Activated naive CD4-positive, alpha-beta T cell treated with anti-CD3 and anti-CD28 coated beads for 36 hours (primary cell): ENCODE measurements around the gene SRPK3. TPM values are rescaled to one million over a fixed set of nuclear protein-coding genes. Genes with fewer than 3 reads are reported as not detected.

Experiments
- CTCF ChIA-PET: fragments of 350-600 bp; sonication (Branson Sonifier 250); formaldehyde crosslinking; loops from one replicate; lab custom pipeline; 2021; ENCODE audit warnings: antibody characterized with exemption; lab: Charles Lee
- DNase-seq: peaks from one replicate; pipeline ENCODE4 v3.0.0-alpha.2; 2020
- H3K27ac Mint-ChIP-seq: one replicate; pipeline ENCODE4 v1.8.0; 2021; ENCODE audit warnings: mild to moderate bottlenecking, mixed read lengths
- H3K27me3 Mint-ChIP-seq: one replicate; pipeline ENCODE4 v1.8.0; 2021; ENCODE audit warnings: low read depth, mixed read lengths
- H3K36me3 Mint-ChIP-seq: one replicate; pipeline ENCODE4 v1.8.0; 2021; ENCODE audit warnings: low read depth, mixed read lengths
- H3K4me1 Mint-ChIP-seq: one replicate; pipeline ENCODE4 v1.8.0; 2021; ENCODE audit warnings: low read depth, mixed read lengths
- H3K4me3 Mint-ChIP-seq: one replicate; pipeline ENCODE4 v1.8.0; 2021; ENCODE audit warnings: mild to moderate bottlenecking, moderate library complexity, mixed read lengths
- H3K9me3 Mint-ChIP-seq: one replicate; pipeline ENCODE4 v1.8.0; 2021; ENCODE audit warnings: mixed read lengths
- intact Hi-C: fragments of 100-400 bp; cut with micrococcal nuclease; formaldehyde crosslinking; loops from one replicate; pipeline ENCODE4 v1.15.1; 2023
- total RNA-seq, 2 experiments: library from RNA; stranded (reverse); gene quantifications; one replicate each; pipeline ENCODE4 v1.2.3, GENCODE V29; 2021

Gene SRPK3
- total RNA-seq, 2 experiments from 2014 or later, result not detected

DNA sequence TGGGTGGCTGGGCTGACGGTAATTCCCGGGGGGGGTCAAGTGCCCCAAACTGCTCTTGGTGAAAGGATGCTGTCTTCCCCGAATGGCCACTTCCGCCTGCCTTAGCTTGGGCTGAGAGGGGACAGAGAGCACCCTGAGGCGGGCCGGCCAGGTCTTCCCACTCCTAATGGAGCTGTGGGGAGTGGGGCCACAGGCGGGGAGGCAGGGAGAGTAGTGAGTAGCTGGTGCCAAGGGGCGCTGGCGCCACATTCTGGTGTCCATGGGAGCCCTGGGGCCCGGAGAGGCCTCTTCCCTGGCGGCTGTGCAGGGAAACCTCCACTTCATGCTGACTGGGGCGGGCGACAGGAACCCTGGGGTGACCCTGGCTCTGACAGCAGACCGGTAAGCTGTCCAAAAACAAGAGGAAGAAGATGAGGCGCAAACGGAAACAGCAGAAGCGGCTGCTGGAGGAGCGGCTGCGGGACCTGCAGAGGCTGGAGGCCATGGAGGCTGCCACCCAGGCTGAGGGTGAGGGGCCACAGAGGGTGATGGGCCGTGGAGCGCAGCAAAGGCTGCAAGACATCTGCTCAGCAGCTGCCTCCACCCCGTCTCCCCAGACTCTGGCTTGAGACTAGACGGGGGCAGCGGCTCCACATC lies 2.7 kb downstream of the SRPK3 start:
- CTCF ChIA-PET, result no interaction called here
- no peak for DNase-seq
- Mint-ChIP-seq H3K9me3 (no peaks in the 10 kb centered on the region), H3K36me3 (no peaks in the 10 kb centered on the region), H3K27ac (no peak overlapping the region), H3K4me3 (no peak overlapping the region), H3K4me1 (peaks cover 8% of the 10 kb centered on the region), H3K27me3 (peaks cover 5% of the 10 kb centered on the region)
- intact Hi-C loops, result no loop called here

DNA sequence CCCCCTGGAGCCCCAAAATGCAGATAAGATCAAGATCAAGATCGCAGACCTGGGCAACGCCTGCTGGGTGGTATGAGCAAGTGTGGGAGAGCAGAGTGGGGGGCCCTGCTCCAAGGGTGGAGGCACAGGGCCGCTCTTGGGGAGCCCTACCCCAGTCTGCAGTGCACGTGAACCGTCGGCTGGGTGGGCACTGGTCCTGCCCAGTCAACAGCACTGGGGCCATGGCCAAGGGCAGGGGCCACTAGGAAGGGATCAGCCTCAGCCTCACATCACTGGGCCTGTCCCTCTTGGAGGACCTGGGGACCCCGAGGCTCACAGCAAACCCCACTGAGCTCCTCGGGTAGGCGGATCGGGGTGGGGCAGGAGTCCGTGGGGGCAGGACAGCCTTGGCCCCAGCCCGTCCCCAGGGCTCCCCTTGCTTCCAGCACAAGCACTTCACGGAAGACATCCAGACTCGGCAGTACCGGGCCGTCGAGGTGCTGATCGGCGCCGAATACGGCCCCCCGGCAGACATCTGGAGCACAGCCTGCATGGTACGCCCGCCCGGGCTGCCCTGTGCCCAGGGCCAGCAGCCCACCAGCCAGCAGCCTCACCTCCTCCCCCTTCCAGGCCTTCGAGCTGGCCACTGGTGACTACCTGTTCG lies 3.6 kb downstream of the SRPK3 start:
- no peak overlapping the region for H3K27ac Mint-ChIP-seq
- intact Hi-C loops, result no loop called here
- peaks cover 8% of the 10 kb centered on the region for H3K4me1 Mint-ChIP-seq
- H3K27me3 Mint-ChIP-seq, result peaks cover 5% of the 10 kb centered on the region
- no peaks in the 10 kb centered on the region for H3K9me3 Mint-ChIP-seq
- no peak for DNase-seq
- no peak overlapping the region for H3K4me3 Mint-ChIP-seq
- H3K36me3 Mint-ChIP-seq, result no peaks in the 10 kb centered on the region
- CTCF ChIA-PET, result no interaction called here

- no peak overlapping the region for H3K4me3 Mint-ChIP-seq
- CTCF ChIA-PET, result no interaction called here
- no peak overlapping the region for H3K27ac Mint-ChIP-seq
- no peaks in the 10 kb centered on the region for H3K36me3 Mint-ChIP-seq
- intact Hi-C loops, result no loop called here
- no peak for DNase-seq
- H3K4me1 Mint-ChIP-seq, result peaks cover 2% of the 10 kb centered on the region
- no peaks in the 10 kb centered on the region for H3K9me3 Mint-ChIP-seq
- H3K27me3 Mint-ChIP-seq, result no peaks in the 10 kb centered on the region
Observed at GRCh38 chrX:153786669-153787068, 5.8 kb downstream of the SRPK3 start.

DNA sequence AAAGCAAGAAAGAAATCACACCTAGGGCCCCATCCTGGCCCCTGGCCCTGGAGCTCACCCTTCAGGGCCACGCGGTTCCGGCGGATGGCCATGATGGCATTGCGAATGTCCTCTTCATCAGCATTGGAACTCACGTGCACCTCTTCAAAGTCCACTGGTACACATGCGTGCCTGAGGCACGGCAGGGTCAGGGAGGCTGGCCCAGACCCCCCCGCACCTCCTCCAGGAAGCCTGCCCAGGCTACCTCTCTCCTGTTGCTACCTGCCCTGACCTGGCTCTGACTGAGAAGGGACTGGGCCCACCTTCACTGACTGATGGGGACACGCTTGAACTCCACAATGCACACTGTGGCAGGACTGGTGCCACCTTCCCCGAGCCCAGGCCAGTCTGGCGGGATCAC lies 8.8 kb downstream of the SRPK3 start:
- Mint-ChIP-seq H3K4me1 (peaks cover 13% of the 10 kb centered on the region), H3K9me3 (no peaks in the 10 kb centered on the region), H3K27ac (no peak overlapping the region), H3K27me3 (no peaks in the 10 kb centered on the region), H3K36me3 (peaks cover 2% of the 10 kb centered on the region), H3K4me3 (no peak overlapping the region)
- DNase-seq, result no peak
- intact Hi-C loops, result no loop called here
- CTCF ChIA-PET, result no interaction called here

DNA sequence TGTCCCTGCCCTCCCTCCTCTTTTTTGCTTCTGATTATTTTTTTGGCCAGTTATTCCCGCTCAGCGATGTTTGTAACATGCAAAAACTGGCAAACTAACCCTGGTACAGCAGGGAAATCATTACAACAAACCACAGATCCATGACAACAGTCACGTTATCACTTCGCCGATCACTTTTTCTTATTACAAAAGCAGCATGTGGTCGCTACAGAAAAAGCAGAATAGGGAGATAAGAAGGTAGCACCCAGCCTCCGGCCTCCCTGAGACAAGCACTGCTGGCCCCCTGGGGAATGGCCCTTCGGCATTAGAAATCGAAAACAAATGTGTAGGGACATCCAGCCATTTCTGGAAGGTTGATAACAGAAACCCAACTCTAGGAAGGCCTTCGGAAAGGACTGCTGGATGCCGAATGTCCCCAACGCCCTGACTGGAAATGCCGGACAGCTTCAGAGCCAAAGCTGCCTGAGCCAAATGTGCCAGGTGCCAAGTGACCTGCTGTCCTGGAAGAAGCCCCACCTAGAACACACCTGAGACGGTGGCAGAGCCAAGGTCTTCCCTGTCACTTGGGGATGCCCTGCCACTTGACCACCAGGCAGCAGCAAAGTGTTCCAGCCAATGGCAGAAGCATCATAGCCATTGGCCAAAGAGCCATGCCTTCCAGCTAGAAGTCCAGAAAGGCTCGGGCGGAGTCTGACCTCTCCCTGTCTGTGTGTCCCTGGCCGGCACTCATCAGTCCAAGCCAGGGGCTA lies 10.4 kb downstream of the SRPK3 start:
- no peak overlapping the region for H3K27ac Mint-ChIP-seq
- H3K36me3 Mint-ChIP-seq, result peaks cover 6% of the 10 kb centered on the region
- no peak for DNase-seq
- H3K9me3 Mint-ChIP-seq, result no peaks in the 10 kb centered on the region
- H3K4me1 Mint-ChIP-seq, result peaks cover 21% of the 10 kb centered on the region
- no peak overlapping the region for H3K4me3 Mint-ChIP-seq
- intact Hi-C loops, result no loop called here
- CTCF ChIA-PET, result no interaction called here
- no peaks in the 10 kb centered on the region for H3K27me3 Mint-ChIP-seq

DNA sequence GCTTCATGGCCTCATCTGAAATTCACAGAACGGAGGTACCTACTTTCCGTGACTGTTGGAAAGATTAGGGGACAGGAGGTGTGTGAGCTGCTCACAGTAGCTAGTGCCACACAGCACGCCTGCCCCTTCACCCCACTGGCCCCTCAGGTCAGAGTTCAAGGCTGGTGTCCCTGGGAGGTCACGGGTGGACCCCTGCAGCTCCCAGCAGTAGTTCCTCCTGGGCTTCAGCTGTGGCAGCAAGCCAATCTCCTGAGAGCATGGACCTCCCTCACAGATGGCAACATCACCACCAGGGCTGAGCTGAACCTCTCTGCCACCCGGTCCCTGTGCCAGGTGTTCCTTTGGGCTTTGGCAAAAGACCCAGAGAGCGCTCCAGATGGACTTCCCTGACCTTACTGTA lies 11.5 kb downstream of the SRPK3 start:
- peaks cover 29% of the 10 kb centered on the region for H3K4me1 Mint-ChIP-seq
- H3K9me3 Mint-ChIP-seq, result no peaks in the 10 kb centered on the region
- no peaks in the 10 kb centered on the region for H3K27me3 Mint-ChIP-seq
- no peak overlapping the region for H3K27ac Mint-ChIP-seq
- H3K4me3 Mint-ChIP-seq, result peak overlapping the region; percentile 94
- intact Hi-C loops, result no loop called here
- peaks cover 8% of the 10 kb centered on the region for H3K36me3 Mint-ChIP-seq
- CTCF ChIA-PET, result interaction anchor here (0.6 kb wide), 1 partner anchor 141 kb away, joined by 4 read pairs; no protein-coding TSS in a partner anchor
- no peak for DNase-seq

DNA sequence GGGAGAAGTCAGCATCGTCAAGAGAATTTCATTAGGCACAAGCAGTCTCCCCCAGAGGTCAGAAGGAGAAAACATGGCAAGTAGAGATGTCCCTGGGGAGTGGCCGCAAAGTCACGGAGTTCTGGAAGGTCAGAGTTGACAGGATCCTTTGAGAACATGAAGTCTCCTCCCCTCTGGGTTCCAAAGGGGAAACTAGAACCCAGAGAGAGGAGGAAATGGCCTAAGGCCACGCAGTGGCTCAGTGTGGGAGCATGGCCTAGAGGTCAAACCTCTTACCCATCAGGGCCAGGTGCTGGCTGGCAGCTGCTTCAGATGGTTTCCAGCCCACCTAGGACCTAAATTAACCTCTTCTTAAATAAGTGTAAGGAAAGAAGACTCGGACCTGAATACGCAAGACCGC lies 12.4 kb downstream of the SRPK3 start:
- DNase-seq, result no peak
- intact Hi-C loops, result no loop called here
- H3K36me3 Mint-ChIP-seq, result peaks cover 9% of the 10 kb centered on the region
- peak overlapping the region; percentile 76 for H3K27ac Mint-ChIP-seq
- no peaks in the 10 kb centered on the region for H3K27me3 Mint-ChIP-seq
- CTCF ChIA-PET, result no interaction called here
- peaks cover 29% of the 10 kb centered on the region for H3K4me1 Mint-ChIP-seq
- peak overlapping the region; percentile 94 for H3K4me3 Mint-ChIP-seq
- H3K9me3 Mint-ChIP-seq, result no peaks in the 10 kb centered on the region

DNA sequence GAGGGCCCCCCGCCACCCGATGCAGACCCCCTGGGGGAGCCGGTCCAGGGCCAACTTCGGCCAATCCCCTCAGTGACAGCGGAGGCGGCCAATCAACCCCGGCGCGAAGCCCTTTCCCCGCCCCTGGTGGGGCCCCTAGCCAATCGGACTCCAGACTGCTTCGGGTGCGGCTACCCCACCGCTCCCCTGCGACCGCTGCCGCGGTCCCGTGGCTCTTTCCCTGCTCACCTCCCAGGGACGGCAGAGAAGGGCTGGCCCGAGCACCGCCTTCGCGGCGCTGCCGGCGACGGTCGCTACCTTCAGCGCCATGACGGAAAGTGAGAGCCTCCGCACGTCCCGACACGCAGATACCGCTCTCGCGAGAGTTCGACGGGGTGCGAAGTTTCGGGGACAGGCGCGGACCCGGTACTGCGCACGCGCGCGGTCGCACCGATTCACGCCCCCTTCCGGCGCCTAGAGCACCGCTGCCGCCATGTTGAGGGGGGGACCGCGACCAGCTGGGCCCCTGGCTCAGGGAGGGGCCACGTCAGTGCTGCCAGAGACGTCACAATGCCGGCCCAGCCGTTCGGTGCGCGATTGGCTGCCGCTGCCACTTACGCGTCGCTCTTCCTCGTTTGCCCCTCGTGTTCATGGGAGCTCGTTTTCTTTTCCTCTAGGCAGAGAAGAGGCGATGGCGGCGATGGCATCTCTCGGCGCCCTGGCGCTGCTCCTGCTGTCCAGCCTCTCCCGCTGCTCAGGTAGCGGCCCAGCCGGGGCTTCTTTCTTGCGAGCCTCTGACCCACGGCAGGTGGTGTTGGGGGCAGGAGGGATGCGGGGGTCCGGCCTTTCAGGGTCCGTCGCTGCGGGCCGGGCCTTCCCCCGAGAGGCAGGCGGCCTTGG lies 13.4 kb downstream of the SRPK3 start, which contains the start of the genes IDH3G and SSR4:
Gene IDH3G (minus strand): TSS at position 358 of the 879 bp plus-strand sequence. CDS start 49 bp downstream, at position 309.
Gene SSR4 (plus strand): TSS at position 651 of the 879 bp plus-strand sequence. CDS start 20 bp downstream, at position 671.
- H3K4me3 Mint-ChIP-seq, result peak within 1 kb of the TSS; percentile 94
- intact Hi-C loops, result loop anchor here (1.0 to 2.0 kb wide), 7 partner anchors 25 to 324 kb away; partner anchors contain the start of genes ABCD1, BCAP31, CCNQ and HAUS7

GRCh38 chrX:153794897-153795816 lies 14.3 kb downstream of the SRPK3 start:
- CTCF ChIA-PET, result no interaction called here
- Mint-ChIP-seq H3K4me1 (peaks cover 29% of the 10 kb centered on the region), H3K9me3 (no peaks in the 10 kb centered on the region), H3K27ac (peak overlapping the region; percentile 87), H3K4me3 (peak overlapping the region; percentile 94), H3K36me3 (peaks cover 12% of the 10 kb centered on the region), H3K27me3 (no peaks in the 10 kb centered on the region)
- DNase-seq, result peak; percentile 25
- intact Hi-C loops, result loop anchor here (1.0 to 2.0 kb wide), 7 partner anchors 24 to 325 kb away; partner anchors contain the start of genes ABCD1, BCAP31, CCNQ and HAUS7

More for the DNA sequence above, 13.4 kb downstream of the SRPK3 start, which contains the start of the genes IDH3G and SSR4:
- CTCF ChIA-PET, result no interaction called here
- Mint-ChIP-seq H3K9me3 (no peaks in the 10 kb centered on the region), H3K27me3 (no peaks in the 10 kb centered on the region), H3K36me3 (peaks cover 12% of the 10 kb centered on the region), H3K4me1 (peaks cover 29% of the 10 kb centered on the region), H3K27ac (peak within 1 kb of the TSS; percentile 87)
- DNase-seq, result peak; percentile 94

- intact Hi-C loops, result no loop called here
- no peak for DNase-seq
- peaks cover 23% of the 10 kb centered on the region for H3K4me1 Mint-ChIP-seq
- no peaks in the 10 kb centered on the region for H3K27me3 Mint-ChIP-seq
- H3K36me3 Mint-ChIP-seq, result peaks cover 12% of the 10 kb centered on the region
- H3K9me3 Mint-ChIP-seq, result no peaks in the 10 kb centered on the region
- CTCF ChIA-PET, result no interaction called here
- H3K27ac Mint-ChIP-seq, result no peak overlapping the region
- H3K4me3 Mint-ChIP-seq, result no peak overlapping the region
Observed at GRCh38 chrX:153797415-153798015, 16.7 kb downstream of the SRPK3 start.

- no peaks in the 10 kb centered on the region for H3K27me3 Mint-ChIP-seq
- no peak overlapping the region for H3K27ac Mint-ChIP-seq
- H3K36me3 Mint-ChIP-seq, result peaks cover 10% of the 10 kb centered on the region
- CTCF ChIA-PET, result no interaction called here
- intact Hi-C loops, result no loop called here
- no peak for DNase-seq
- no peak overlapping the region for H3K4me3 Mint-ChIP-seq
- H3K4me1 Mint-ChIP-seq, result peaks cover 16% of the 10 kb centered on the region
- H3K9me3 Mint-ChIP-seq, result no peaks in the 10 kb centered on the region
Observed at GRCh38 chrX:153799326-153799725, 18.5 kb downstream of the SRPK3 start.
